ENCODE results near the gene NR2F1-AS1. TPM values are rescaled to one million over a fixed set of nuclear protein-coding genes. Genes with fewer than 3 reads are reported as not detected.

The NR2F1-AS1 gene
- total RNA-seq, 1 donor from 2014 or later = 6.9 TPM

- Histone ChIP-seq H3K9me3 (ENCODE audit: insufficient read depth, low read depth, low read length) (no peaks in the 10 kb centered on the region), H3K27ac (ENCODE audit: low read depth, low read length) (peak overlapping the region; percentile 87), H3K4me1 (ENCODE audit: insufficient read depth, low read length) (peaks cover 19% of the 10 kb centered on the region), H3K27me3 (ENCODE audit: insufficient read depth, low read length) (no peaks in the 10 kb centered on the region), H3K79me2 (ENCODE audit: insufficient read depth, low read length) (peaks cover 76% of the 10 kb centered on the region), H4K20me1 (ENCODE audit: insufficient read depth, low read length) (peaks cover 26% of the 10 kb centered on the region), H3K4me3 (ENCODE audit: insufficient read depth, low read depth, low read length) (peak overlapping the region; percentile 93), H3K9ac (ENCODE audit: low read length) (peak overlapping the region; percentile 97), H3K36me3 (ENCODE audit: insufficient read depth, low read length) (peaks cover 3% of the 10 kb centered on the region), H3K4me2 (ENCODE audit: low read length) (peak overlapping the region; percentile 91), H2AFZ (ENCODE audit: low read depth, low read length) (no peak overlapping the region)
- TF ChIP-seq, protein P1, sequence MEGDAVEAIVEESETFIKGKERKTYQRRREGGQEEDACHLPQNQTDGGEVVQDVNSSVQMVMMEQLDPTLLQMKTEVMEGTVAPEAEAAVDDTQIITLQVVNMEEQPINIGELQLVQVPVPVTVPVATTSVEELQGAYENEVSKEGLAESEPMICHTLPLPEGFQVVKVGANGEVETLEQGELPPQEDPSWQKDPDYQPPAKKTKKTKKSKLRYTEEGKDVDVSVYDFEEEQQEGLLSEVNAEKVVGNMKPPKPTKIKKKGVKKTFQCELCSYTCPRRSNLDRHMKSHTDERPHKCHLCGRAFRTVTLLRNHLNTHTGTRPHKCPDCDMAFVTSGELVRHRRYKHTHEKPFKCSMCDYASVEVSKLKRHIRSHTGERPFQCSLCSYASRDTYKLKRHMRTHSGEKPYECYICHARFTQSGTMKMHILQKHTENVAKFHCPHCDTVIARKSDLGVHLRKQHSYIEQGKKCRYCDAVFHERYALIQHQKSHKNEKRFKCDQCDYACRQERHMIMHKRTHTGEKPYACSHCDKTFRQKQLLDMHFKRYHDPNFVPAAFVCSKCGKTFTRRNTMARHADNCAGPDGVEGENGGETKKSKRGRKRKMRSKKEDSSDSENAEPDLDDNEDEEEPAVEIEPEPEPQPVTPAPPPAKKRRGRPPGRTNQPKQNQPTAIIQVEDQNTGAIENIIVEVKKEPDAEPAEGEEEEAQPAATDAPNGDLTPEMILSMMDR (IDR thresholded peaks at IDR 0.05; ENCODE audit: insufficient read depth, low read depth, low read length) = no peak
- TF ChIP-seq EZH2 (IDR thresholded peaks at IDR 0.05; ENCODE audit: insufficient read depth, low read length) = no peak
- Mint-ChIP-seq H3K4me1 (ENCODE audit: low read depth, unreplicated experiment) (peaks cover 10% of the 10 kb centered on the region), H3K27me3 (ENCODE audit: low read depth, unreplicated experiment) (peaks cover 45% of the 10 kb centered on the region), H3K9me3 (ENCODE audit: unreplicated experiment) (peaks cover 12% of the 10 kb centered on the region), H3K4me3 (ENCODE audit: unreplicated experiment) (peak overlapping the region; percentile 90), H3K27ac (ENCODE audit: unreplicated experiment) (no peak overlapping the region), H3K36me3 (ENCODE audit: low read depth, unreplicated experiment) (peaks cover 11% of the 10 kb centered on the region)
- DNase-seq (ENCODE audit: low read depth) (no peak), FAIRE-seq (no peak)
Observed at GRCh38 chr5:93585041-93585766, 4.2 kb upstream of the NR2F1-AS1 start.

DNA sequence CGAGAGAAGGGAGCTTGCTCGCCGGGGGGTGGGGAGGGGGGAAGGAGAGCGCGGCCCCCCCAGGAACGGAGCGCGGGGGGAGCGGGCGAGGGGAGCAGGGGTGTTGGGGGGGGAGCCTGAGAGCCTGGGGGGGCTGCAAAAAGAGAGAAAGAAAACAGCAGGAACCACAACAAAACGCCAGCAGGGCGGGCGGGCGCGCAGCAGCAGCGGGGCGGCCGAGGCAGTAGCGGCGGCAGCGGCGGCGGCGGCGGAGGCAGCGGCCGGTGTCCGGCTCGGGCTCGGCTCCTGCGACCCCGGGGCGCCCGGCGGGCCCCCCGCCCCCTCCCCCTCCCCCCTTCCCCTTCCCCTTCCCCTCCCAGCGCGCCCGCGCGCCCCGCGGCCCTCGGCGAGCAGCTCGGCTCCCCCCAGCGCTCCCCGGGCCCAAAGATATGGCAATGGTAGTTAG lies 3.6 kb upstream of the NR2F1-AS1 start:
- Mint-ChIP-seq H3K4me3 (ENCODE audit: unreplicated experiment) (peak overlapping the region; percentile 69), H3K27me3 (ENCODE audit: low read depth, unreplicated experiment) (peaks cover 41% of the 10 kb centered on the region), H3K27ac (ENCODE audit: unreplicated experiment) (no peak overlapping the region), H3K9me3 (ENCODE audit: unreplicated experiment) (peaks cover 11% of the 10 kb centered on the region), H3K4me1 (ENCODE audit: low read depth, unreplicated experiment) (peaks cover 10% of the 10 kb centered on the region), H3K36me3 (ENCODE audit: low read depth, unreplicated experiment) (peaks cover 11% of the 10 kb centered on the region)
- DNase-seq (ENCODE audit: low read depth) (no peak), FAIRE-seq (no peak)
- H2AFZ ChIP-seq (ENCODE audit: low read depth, low read length) = no peak overlapping the region
- no peaks in the 10 kb centered on the region for H3K9me3 ChIP-seq (ENCODE audit: insufficient read depth, low read depth, low read length)
- peaks cover 14% of the 10 kb centered on the region for H3K4me1 ChIP-seq (ENCODE audit: insufficient read depth, low read length)
- H3K36me3 ChIP-seq (ENCODE audit: insufficient read depth, low read length) = peaks cover 3% of the 10 kb centered on the region
- H3K4me3 ChIP-seq (ENCODE audit: insufficient read depth, low read depth, low read length) = peak overlapping the region; percentile 93
- peak overlapping the region; percentile 97 for H3K4me2 ChIP-seq (ENCODE audit: low read length)
- H3K27ac ChIP-seq (ENCODE audit: low read depth, low read length) = peak overlapping the region; percentile 87
- H3K9ac ChIP-seq (ENCODE audit: low read length) = peak overlapping the region; percentile 97
- TF ChIP-seq EZH2 (IDR thresholded peaks at IDR 0.05; ENCODE audit: insufficient read depth, low read length) = no peak
- H3K27me3 ChIP-seq (ENCODE audit: insufficient read depth, low read length) = no peaks in the 10 kb centered on the region
- H4K20me1 ChIP-seq (ENCODE audit: insufficient read depth, low read length) = peaks cover 20% of the 10 kb centered on the region
- H3K79me2 ChIP-seq (ENCODE audit: insufficient read depth, low read length) = peaks cover 76% of the 10 kb centered on the region

DNA sequence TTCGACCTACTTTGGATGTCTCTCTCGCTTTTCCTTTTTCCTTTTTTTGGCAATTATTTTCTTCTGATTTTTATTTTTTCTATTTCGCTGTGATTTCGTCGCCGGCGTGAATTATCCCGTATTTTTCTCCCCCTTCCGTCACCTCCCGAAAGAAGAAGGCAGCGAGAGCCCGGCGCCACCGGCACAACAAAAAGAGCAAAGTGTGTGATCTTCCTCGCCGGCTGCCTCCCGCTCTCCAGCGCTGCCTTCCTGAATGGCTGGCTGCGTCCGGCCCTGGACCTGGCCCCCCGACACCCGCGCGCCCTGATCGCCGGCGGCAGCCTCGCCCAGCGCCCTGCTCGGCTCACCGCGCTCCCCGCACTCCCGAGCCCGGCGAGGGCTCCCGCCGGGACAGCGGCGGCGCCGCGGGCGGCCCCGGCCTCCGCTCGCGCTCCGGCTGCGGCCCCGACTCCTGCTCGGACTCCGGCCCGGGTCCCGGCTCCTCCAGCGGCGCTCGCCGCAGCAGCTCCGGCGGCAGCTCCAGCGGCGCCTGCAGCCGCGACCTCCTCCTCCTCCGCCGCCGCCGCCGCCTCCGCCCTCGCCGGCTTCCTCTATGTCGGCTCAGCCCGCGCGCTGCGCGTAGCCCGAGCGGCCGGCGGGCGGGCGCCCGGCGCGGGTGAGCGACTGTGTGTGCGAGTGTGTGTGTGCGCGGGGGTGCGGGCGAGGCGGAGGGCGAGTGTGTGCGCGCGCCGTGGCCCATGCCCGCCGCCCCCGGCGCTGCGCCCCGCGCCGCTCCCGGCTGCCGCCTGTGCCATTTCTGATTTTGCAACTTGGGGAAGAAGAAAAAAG lies 3.0 kb upstream of the NR2F1-AS1 start:
- no peaks in the 10 kb centered on the region for H3K27me3 ChIP-seq (ENCODE audit: insufficient read depth, low read length)
- H3K27ac ChIP-seq (ENCODE audit: low read depth, low read length) = peak overlapping the region; percentile 86

More for the DNA sequence above, 3.0 kb upstream of the NR2F1-AS1 start:
- Mint-ChIP-seq H3K36me3 (ENCODE audit: low read depth, unreplicated experiment) (peaks cover 11% of the 10 kb centered on the region), H3K4me1 (ENCODE audit: low read depth, unreplicated experiment) (peaks cover 10% of the 10 kb centered on the region), H3K9me3 (ENCODE audit: unreplicated experiment) (peaks cover 6% of the 10 kb centered on the region), H3K4me3 (ENCODE audit: unreplicated experiment) (peak overlapping the region; percentile 69), H3K27me3 (ENCODE audit: low read depth, unreplicated experiment) (peaks cover 34% of the 10 kb centered on the region), H3K27ac (ENCODE audit: unreplicated experiment) (peak overlapping the region; percentile 81)
- DNase-seq (ENCODE audit: low read depth) = no peak
- no peak for FAIRE-seq
- H3K4me3 ChIP-seq (ENCODE audit: insufficient read depth, low read depth, low read length) = peak overlapping the region; percentile 79
- no peaks in the 10 kb centered on the region for H3K9me3 ChIP-seq (ENCODE audit: insufficient read depth, low read depth, low read length)
- H3K9ac ChIP-seq (ENCODE audit: low read length) = peak overlapping the region; percentile 90
- TF ChIP-seq, protein P1 (IDR thresholded peaks at IDR 0.05; ENCODE audit: insufficient read depth, low read depth, low read length) = no peak
- no peak for TF ChIP-seq EZH2 (IDR thresholded peaks at IDR 0.05; ENCODE audit: insufficient read depth, low read length)
- H3K36me3 ChIP-seq (ENCODE audit: insufficient read depth, low read length) = peaks cover 3% of the 10 kb centered on the region
- H4K20me1 ChIP-seq (ENCODE audit: insufficient read depth, low read length) = peaks cover 17% of the 10 kb centered on the region
- no peak overlapping the region for H2AFZ ChIP-seq (ENCODE audit: low read depth, low read length)
- peak overlapping the region; percentile 97 for H3K4me2 ChIP-seq (ENCODE audit: low read length)
- H3K79me2 ChIP-seq (ENCODE audit: insufficient read depth, low read length) = peaks cover 74% of the 10 kb centered on the region
- H3K4me1 ChIP-seq (ENCODE audit: insufficient read depth, low read length) = peaks cover 11% of the 10 kb centered on the region
